ENCODE measurements around the gene MRPS25.

The MRPS25 gene

GRCh38 chr3:15098503-15099363, 33.6 kb upstream of the MRPS25 start, which contains the start of gene RBSN:
Gene RBSN, minus strand, starts transcription at chr3:15099148. Its CDS starts 3,028 bp downstream, at chr3:15096120.
- ChIA-PET POLR2A (interaction anchor here (0.7 to 2.3 kb wide), 14 partner anchors 10 to 447 kb away, joined by 3 to 15 read pairs (median 4); partner anchors contain the start of genes CAPN7, CCDC174, MRPS25 and NR2C2), CTCF (interaction anchor here (1.0 to 1.8 kb wide), 2 partner anchors 10 to 169 kb away, joined by 3 to 6 read pairs; no protein-coding TSS in a partner anchor)
- no peak for TF ChIP-seq HDGF (IDR thresholded peaks at IDR 0.05; ENCODE audit: borderline replicate concordance)
- TF ChIP-seq TARDBP (IDR thresholded peaks at IDR 0.05) = no peak
- TF ChIP-seq LEF1 (IDR thresholded peaks at IDR 0.05; ENCODE audit: borderline replicate concordance) = no peak
- TF ChIP-seq SP1 (IDR thresholded peaks at IDR 0.05) = no peak
- TF ChIP-seq NFRKB (IDR thresholded peaks at IDR 0.05) = no peak
- no peak; the same call in 1 of the 2 replicates for TF ChIP-seq ZNF384 (IDR thresholded peaks at IDR 0.05)
- peak; percentile 17; the same call in 1 of the 2 replicates for TF ChIP-seq CTBP1 (IDR thresholded peaks at IDR 0.05; ENCODE audit: borderline replicate concordance)
- no peak for TF ChIP-seq ARNT (IDR thresholded peaks at IDR 0.05)
- no peak for TF ChIP-seq FOXK2 (IDR thresholded peaks at IDR 0.05)
- peak; percentile 98 for TF ChIP-seq ELF4 (IDR thresholded peaks at IDR 0.05)
- no peak for TF ChIP-seq SUZ12 (IDR thresholded peaks at IDR 0.05)
- no peak for TF ChIP-seq FOXA1 (IDR thresholded peaks at IDR 0.05)
- peak; percentile 85 for TF ChIP-seq L3MBTL2 (conservative IDR thresholded peaks at IDR 0.05)
- TF ChIP-seq FOXM1 (IDR thresholded peaks at IDR 0.05; ENCODE audit: borderline replicate concordance) = peak; percentile 50; the same call in 1 of the 2 replicates
- peak; percentile 96 for TF ChIP-seq PKNOX1 (IDR thresholded peaks at IDR 0.05)
- no peak for TF ChIP-seq BHLHE40 (IDR thresholded peaks at IDR 0.05; ENCODE audit: borderline replicate concordance)
- peak; percentile 92 for DNase-seq (ENCODE audit: extremely low spot score)

- no peak for TF ChIP-seq HDGF (IDR thresholded peaks at IDR 0.05; ENCODE audit: borderline replicate concordance)
- CTCF ChIA-PET = interaction anchor here (1.0 kb wide), 1 partner anchor 170 kb away, joined by 3 read pairs; no protein-coding TSS in a partner anchor
- POLR2A ChIA-PET = interaction anchor here (2.0 to 2.3 kb wide), 2 partner anchors 10 to 33 kb away, joined by 8 to 15 read pairs; partner anchors contain the start of gene MRPS25
- DNase-seq (ENCODE audit: extremely low spot score) = no peak
These were observed 32.8 kb upstream of the MRPS25 start for GRCh38 chr3:15097891-15098290.

- no peak for DNase-seq (ENCODE audit: extremely low spot score)
- TF ChIP-seq L3MBTL2 (conservative IDR thresholded peaks at IDR 0.05) (no peak), FOXA1 (IDR thresholded peaks at IDR 0.05) (no peak)
- ChIA-PET CTCF (no interaction called here), POLR2A (no interaction called here)
These were observed 30.9 kb upstream of the MRPS25 start for GRCh38 chr3:15096046-15096445.

- POLR2A ChIA-PET = no interaction called here
- no peak for DNase-seq (ENCODE audit: extremely low spot score)
- TF ChIP-seq CTBP1 (IDR thresholded peaks at IDR 0.05; ENCODE audit: borderline replicate concordance) (no peak), SUZ12 (IDR thresholded peaks at IDR 0.05) (no peak), FOXA1 (IDR thresholded peaks at IDR 0.05) (no peak), NFRKB (IDR thresholded peaks at IDR 0.05) (no peak), ZNF384 (IDR thresholded peaks at IDR 0.05) (no peak), HDGF (IDR thresholded peaks at IDR 0.05; ENCODE audit: borderline replicate concordance) (no peak), SP1 (IDR thresholded peaks at IDR 0.05) (no peak), LEF1 (IDR thresholded peaks at IDR 0.05; ENCODE audit: borderline replicate concordance) (no peak), PKNOX1 (IDR thresholded peaks at IDR 0.05) (no peak), L3MBTL2 (conservative IDR thresholded peaks at IDR 0.05) (no peak), FOXM1 (IDR thresholded peaks at IDR 0.05; ENCODE audit: borderline replicate concordance) (no peak), FOXK2 (IDR thresholded peaks at IDR 0.05) (no peak), BHLHE40 (IDR thresholded peaks at IDR 0.05; ENCODE audit: borderline replicate concordance) (no peak)
- CTCF ChIA-PET = interaction anchor here (0.6 to 1.0 kb wide), 2 partner anchors 11 to 14 kb away, joined by 3 read pairs; no protein-coding TSS in a partner anchor
These were observed 29.2 kb upstream of the MRPS25 start for GRCh38 chr3:15094187-15094875.

- ChIA-PET POLR2A (no interaction called here), CTCF (no interaction called here)
- DNase-seq (ENCODE audit: extremely low spot score) = no peak
- TF ChIP-seq ZNF384 (IDR thresholded peaks at IDR 0.05) = no peak
- no peak for TF ChIP-seq NFRKB (IDR thresholded peaks at IDR 0.05)
- no peak for TF ChIP-seq ELF4 (IDR thresholded peaks at IDR 0.05)
- no peak for TF ChIP-seq SP1 (IDR thresholded peaks at IDR 0.05)
- no peak for TF ChIP-seq ARNT (IDR thresholded peaks at IDR 0.05)
- TF ChIP-seq TARDBP (IDR thresholded peaks at IDR 0.05) = no peak
- no peak for TF ChIP-seq BHLHE40 (IDR thresholded peaks at IDR 0.05; ENCODE audit: borderline replicate concordance)
- TF ChIP-seq PKNOX1 (IDR thresholded peaks at IDR 0.05) = no peak
- TF ChIP-seq HDGF (IDR thresholded peaks at IDR 0.05; ENCODE audit: borderline replicate concordance) = no peak
- no peak for TF ChIP-seq FOXM1 (IDR thresholded peaks at IDR 0.05; ENCODE audit: borderline replicate concordance)
- no peak for TF ChIP-seq SUZ12 (IDR thresholded peaks at IDR 0.05)
- TF ChIP-seq CTBP1 (IDR thresholded peaks at IDR 0.05; ENCODE audit: borderline replicate concordance) = no peak
- no peak for TF ChIP-seq FOXA1 (IDR thresholded peaks at IDR 0.05)
- no peak for TF ChIP-seq FOXK2 (IDR thresholded peaks at IDR 0.05)
- no peak for TF ChIP-seq LEF1 (IDR thresholded peaks at IDR 0.05; ENCODE audit: borderline replicate concordance)
- no peak for TF ChIP-seq L3MBTL2 (conservative IDR thresholded peaks at IDR 0.05)
These were observed 27.6 kb upstream of the MRPS25 start for GRCh38 chr3:15092686-15093085.
